KBM-7 (cell line): ENCODE measurements around the gene TNFRSF25.
"Not testable (repeated sequence)": the region's sequence is repeated elsewhere in the genome, so short reads cannot be mapped to it uniquely, and the experiment has no call there.

Experiments used
- DNase-seq: peaks from one replicate; pipeline ENCODE4 v3.0.0-alpha.2; 2015
- in situ Hi-C: fragments of 300-500 bp; cut with MboI; formaldehyde crosslinking; loops from 2 replicates; pipeline ENCODE4 v1.14.3; 2020; ENCODE audit warnings: low sequenced_read_pairs, low pct_unique_long_range_greater_than_20kb, mixed read lengths

Gene TNFRSF25

GRCh38 chr1:6503884-6504602 is 38.1 kb upstream of the TNFRSF25 start:
- in situ Hi-C loops: no loop called here
- no peak for DNase-seq

- no peak for DNase-seq
- in situ Hi-C loops: no loop called here
These were observed 36.3 kb upstream of the TNFRSF25 start for GRCh38 chr1:6502000-6502891.

GRCh38 chr1:6501279-6501813 is 35.4 kb upstream of the TNFRSF25 start:
- in situ Hi-C loops: no loop called here
- no peak for DNase-seq

- DNase-seq: no peak
- in situ Hi-C loops: no loop called here
These were observed 34.7 kb upstream of the TNFRSF25 start for GRCh38 chr1:6500544-6501278.

GRCh38 chr1:6499296-6499695 is 33.3 kb upstream of the TNFRSF25 start:
- in situ Hi-C loops: no loop called here
- DNase-seq: no peak

- no peak for DNase-seq
- in situ Hi-C loops: no loop called here
These were observed 32.7 kb upstream of the TNFRSF25 start for GRCh38 chr1:6498576-6499111.

GRCh38 chr1:6497867-6498575 is 32.0 kb upstream of the TNFRSF25 start:
- no peak for DNase-seq
- in situ Hi-C loops: no loop called here

- in situ Hi-C loops: no loop called here
- DNase-seq: peak; percentile 56
These were observed 31.4 kb upstream of the TNFRSF25 start for GRCh38 chr1:6497215-6497866.

- no peak for DNase-seq
- in situ Hi-C loops: no loop called here
These were observed 30.9 kb upstream of the TNFRSF25 start for GRCh38 chr1:6496890-6497214.

- DNase-seq: no peak
- in situ Hi-C loops: no loop called here
These were observed 30.4 kb upstream of the TNFRSF25 start for GRCh38 chr1:6496365-6496721.

- DNase-seq: no peak
- in situ Hi-C loops: no loop called here
These were observed 29.8 kb upstream of the TNFRSF25 start for GRCh38 chr1:6495540-6496364.

GRCh38 chr1:6495041-6495441 is 29.1 kb upstream of the TNFRSF25 start:
- no peak for DNase-seq
- in situ Hi-C loops: no loop called here

- in situ Hi-C loops: no loop called here
- DNase-seq: no peak
These were observed 28.7 kb upstream of the TNFRSF25 start for GRCh38 chr1:6494627-6495026.

- in situ Hi-C loops, DNase-seq: not testable (repeated sequence)
These were observed 27.9 kb upstream of the TNFRSF25 start for GRCh38 chr1:6493834-6494223.

GRCh38 chr1:6491966-6492365 is 26.0 kb upstream of the TNFRSF25 start:
- DNase-seq: peak; percentile 35

GRCh38 chr1:6491480-6491962 is 25.5 kb upstream of the TNFRSF25 start, which contains the start of gene PLEKHG5:
Gene PLEKHG5, minus strand, starts transcription at chr1:6491667. Its CDS starts 14,096 bp downstream, at chr1:6477571.
- no peak for DNase-seq
- in situ Hi-C loops: no loop called here

More at GRCh38 chr1:6491966-6492365, 26.0 kb upstream of the TNFRSF25 start:
- in situ Hi-C loops: no loop called here

GRCh38 chr1:6491081-6491449 is 25.1 kb upstream of the TNFRSF25 start:
- in situ Hi-C loops: no loop called here
- no peak for DNase-seq
